Neural progenitor cell (in vitro differentiated cells): ENCODE results near the gene NIPAL1. TPM values are rescaled to one million over a fixed set of nuclear protein-coding genes. Genes with fewer than 3 reads are reported as not detected.

Source experiments
- DNase-seq: peaks from one replicate; pipeline ENCODE4 v3.0.0-alpha.2; 2016; ENCODE audit warnings: low spot score
- H2AFZ ChIP-seq: fragments of 200-600 bp; sonication (generic); replicated peaks from 2 replicates; pipeline ENCODE4 v1.6.1; 2016; ENCODE audit warnings: antibody characterized with exemption
- H3F3A ChIP-seq: fragments of 200-600 bp; sonication (generic); 2 replicates; pipeline ENCODE4 v1.6.1; 2016; ENCODE audit warnings: antibody characterized with exemption, low read depth
- H3K27ac ChIP-seq: fragments of 200-600 bp; sonication (generic); 2 replicates; pipeline ENCODE4 v1.5.1; 2016; ENCODE audit warnings: mild to moderate bottlenecking
- H3K27me3 ChIP-seq: fragments of 200-600 bp; sonication (generic); 2 replicates; pipeline ENCODE4 v1.6.1; 2016; ENCODE audit warnings: mild to moderate bottlenecking, moderate library complexity
- H3K36me3 ChIP-seq: fragments of 200-600 bp; sonication (generic); 2 replicates; pipeline ENCODE4 v1.5.1; 2016
- H3K4me1 ChIP-seq: fragments of 200-600 bp; sonication (generic); 2 replicates; pipeline ENCODE4 v1.6.1; 2016; ENCODE audit warnings: mixed run types
- H3K4me2 ChIP-seq: fragments of 200-600 bp; sonication (generic); 2 replicates; pipeline ENCODE4 v1.6.1; 2016
- H3K4me3 ChIP-seq: fragments of 200-600 bp; sonication (generic); 2 replicates; pipeline ENCODE4 v1.5.1; 2016
- H3K79me2 ChIP-seq: fragments of 200-600 bp; sonication (generic); 2 replicates; pipeline ENCODE4 v1.6.1; 2016; ENCODE audit warnings: low read depth
- H3K9ac ChIP-seq: fragments of 200-600 bp; sonication (generic); 2 replicates; pipeline ENCODE4 v1.6.1; 2016
- H3K9me3 ChIP-seq: fragments of 200-600 bp; sonication (generic); 2 replicates; pipeline ENCODE4 v1.5.1; 2016; ENCODE audit warnings: low read depth
- H4K20me1 ChIP-seq: fragments of 200-600 bp; sonication (generic); 2 replicates; pipeline ENCODE4 v1.6.1; 2016; ENCODE audit warnings: low read depth
- H3K27ac Mint-ChIP-seq: 3 replicates; pipeline ENCODE4 v1.8.0; 2021; ENCODE audit warnings: mixed read lengths
- H3K27me3 Mint-ChIP-seq: 2 replicates; pipeline ENCODE4 v1.8.0; 2022; ENCODE audit warnings: low read depth, mild to moderate bottlenecking, inconsistent platforms, moderate library complexity, mixed read lengths; ENCODE audit not compliant: insufficient read depth
- H3K36me3 Mint-ChIP-seq: 3 replicates; pipeline ENCODE4 v1.8.0; 2021; ENCODE audit warnings: mixed read lengths
- H3K4me1 Mint-ChIP-seq: 3 replicates; pipeline ENCODE4 v1.8.0; 2021; ENCODE audit warnings: mixed read lengths
- H3K4me3 Mint-ChIP-seq: 3 replicates; pipeline ENCODE4 v1.8.0; 2021; ENCODE audit warnings: mild to moderate bottlenecking, moderate library complexity, mixed read lengths
- H3K9me3 Mint-ChIP-seq: 3 replicates; pipeline ENCODE4 v1.8.0; 2020; ENCODE audit warnings: mixed read lengths
- EZH2 ChIP-seq: fragments of 200-600 bp; sonication (generic); IDR thresholded peaks from 2 replicates; pipeline ENCODE4 v1.6.1; 2017; ENCODE audit warnings: antibody characterized with exemption, mild to moderate bottlenecking, moderate library complexity
- EZH2phosphoT487 ChIP-seq: fragments of 200-600 bp; sonication (generic); IDR thresholded peaks from 2 replicates; pipeline ENCODE4 v1.6.1; 2017; ENCODE audit warnings: antibody characterized with exemption
- total RNA-seq: library from RNA; depleted of rRNA; stranded (reverse); fragments of >200 nt; gene quantifications from 2 replicates; pipeline ENCODE4 v1.2.3, GENCODE V29; 2015; ENCODE audit warnings: low replicate concordance
- TF ChIP-seq, protein P1 (sequence below): fragments of 200-600 bp; sonication (generic); IDR thresholded peaks from 2 replicates; pipeline ENCODE4 v1.5.1; 2017; ENCODE audit warnings: antibody characterized with exemption, mild to moderate bottlenecking

NIPAL1 gene
- total RNA-seq, 1 donor from 2014 or later = 1.2 TPM

DNA sequence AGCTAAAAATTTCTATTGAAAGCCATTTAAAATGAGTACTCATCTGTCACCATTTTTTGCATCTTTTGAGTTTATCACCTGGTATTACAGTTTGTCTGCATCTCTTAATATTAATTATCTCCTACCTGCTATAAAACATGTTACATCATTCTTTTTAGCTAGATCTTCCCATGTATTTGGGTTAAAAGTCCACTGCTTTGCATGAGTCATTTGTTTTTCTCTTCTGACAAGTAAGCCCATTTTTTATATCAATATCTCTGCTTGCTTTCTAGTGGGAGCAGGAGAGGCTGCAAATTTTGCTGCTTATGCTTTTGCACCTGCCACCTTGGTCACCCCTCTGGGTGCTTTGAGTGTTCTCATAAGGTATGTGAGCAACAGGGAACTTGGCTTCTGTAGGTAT is 16.1 kb downstream of the NIPAL1 start:
- H3K36me3 Mint-ChIP-seq = no peaks in the 10 kb centered on the region
- Histone ChIP-seq H3K79me2 (no peaks in the 10 kb centered on the region), H3K4me2 (no peak overlapping the region), H2AFZ (no peak overlapping the region), H3K9ac (no peak overlapping the region), H3K4me1 (peaks cover 21% of the 10 kb centered on the region), H3K9me3 (no peaks in the 10 kb centered on the region), H3K27ac (no peak overlapping the region), H3F3A (peaks cover 15% of the 10 kb centered on the region), H3K4me3 (no peak overlapping the region), H3K36me3 (no peaks in the 10 kb centered on the region), H4K20me1 (no peaks in the 10 kb centered on the region), H3K27me3 (no peaks in the 10 kb centered on the region)
- DNase-seq = no peak
- no peak overlapping the region for H3K4me3 Mint-ChIP-seq
- H3K27me3 Mint-ChIP-seq = no peaks in the 10 kb centered on the region
- no peak for TF ChIP-seq EZH2phosphoT487
- TF ChIP-seq EZH2 = no peak
- TF ChIP-seq, protein P1, sequence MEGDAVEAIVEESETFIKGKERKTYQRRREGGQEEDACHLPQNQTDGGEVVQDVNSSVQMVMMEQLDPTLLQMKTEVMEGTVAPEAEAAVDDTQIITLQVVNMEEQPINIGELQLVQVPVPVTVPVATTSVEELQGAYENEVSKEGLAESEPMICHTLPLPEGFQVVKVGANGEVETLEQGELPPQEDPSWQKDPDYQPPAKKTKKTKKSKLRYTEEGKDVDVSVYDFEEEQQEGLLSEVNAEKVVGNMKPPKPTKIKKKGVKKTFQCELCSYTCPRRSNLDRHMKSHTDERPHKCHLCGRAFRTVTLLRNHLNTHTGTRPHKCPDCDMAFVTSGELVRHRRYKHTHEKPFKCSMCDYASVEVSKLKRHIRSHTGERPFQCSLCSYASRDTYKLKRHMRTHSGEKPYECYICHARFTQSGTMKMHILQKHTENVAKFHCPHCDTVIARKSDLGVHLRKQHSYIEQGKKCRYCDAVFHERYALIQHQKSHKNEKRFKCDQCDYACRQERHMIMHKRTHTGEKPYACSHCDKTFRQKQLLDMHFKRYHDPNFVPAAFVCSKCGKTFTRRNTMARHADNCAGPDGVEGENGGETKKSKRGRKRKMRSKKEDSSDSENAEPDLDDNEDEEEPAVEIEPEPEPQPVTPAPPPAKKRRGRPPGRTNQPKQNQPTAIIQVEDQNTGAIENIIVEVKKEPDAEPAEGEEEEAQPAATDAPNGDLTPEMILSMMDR = no peak
- H3K27ac Mint-ChIP-seq = no peak overlapping the region
- no peaks in the 10 kb centered on the region for H3K9me3 Mint-ChIP-seq
- peaks cover 5% of the 10 kb centered on the region for H3K4me1 Mint-ChIP-seq

DNA sequence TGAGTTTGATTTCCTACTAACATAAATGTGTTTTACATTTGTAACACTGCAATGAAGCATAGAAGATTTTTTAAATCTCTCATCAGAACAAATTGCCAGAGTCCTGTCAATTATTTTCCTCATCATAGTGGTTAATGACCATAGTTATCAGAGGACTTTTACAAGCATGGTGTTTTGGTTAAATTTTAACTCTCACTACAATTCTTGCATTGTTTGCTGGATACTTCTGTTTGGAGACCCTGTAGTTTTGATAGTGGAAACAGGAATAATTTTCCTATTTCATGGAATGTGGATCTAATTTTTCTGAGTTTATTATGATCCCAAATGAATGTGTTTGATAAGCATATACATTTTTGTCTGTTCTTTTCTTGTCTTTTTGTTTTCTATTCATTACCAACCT is 16.8 kb downstream of the NIPAL1 start:
- no peaks in the 10 kb centered on the region for H3K79me2 ChIP-seq
- no peaks in the 10 kb centered on the region for H3K27me3 ChIP-seq
- H3K9me3 Mint-ChIP-seq = no peaks in the 10 kb centered on the region
- H3K9ac ChIP-seq = no peak overlapping the region
- peaks cover 15% of the 10 kb centered on the region for H3F3A ChIP-seq
- H2AFZ ChIP-seq = no peak overlapping the region
- TF ChIP-seq, protein P1 = no peak
- TF ChIP-seq EZH2phosphoT487 (no peak), EZH2 (no peak)
- H3K4me3 ChIP-seq = no peak overlapping the region
- H4K20me1 ChIP-seq = no peaks in the 10 kb centered on the region
- H3K4me3 Mint-ChIP-seq = no peak overlapping the region
- H3K4me1 Mint-ChIP-seq = peaks cover 5% of the 10 kb centered on the region
- H3K36me3 ChIP-seq = no peaks in the 10 kb centered on the region
- no peak overlapping the region for H3K27ac ChIP-seq
- H3K9me3 ChIP-seq = no peaks in the 10 kb centered on the region
- no peak overlapping the region for H3K4me2 ChIP-seq
- no peak overlapping the region for H3K27ac Mint-ChIP-seq
- H3K4me1 ChIP-seq = peaks cover 21% of the 10 kb centered on the region
- no peaks in the 10 kb centered on the region for H3K36me3 Mint-ChIP-seq
- DNase-seq = no peak
- H3K27me3 Mint-ChIP-seq = no peaks in the 10 kb centered on the region

DNA sequence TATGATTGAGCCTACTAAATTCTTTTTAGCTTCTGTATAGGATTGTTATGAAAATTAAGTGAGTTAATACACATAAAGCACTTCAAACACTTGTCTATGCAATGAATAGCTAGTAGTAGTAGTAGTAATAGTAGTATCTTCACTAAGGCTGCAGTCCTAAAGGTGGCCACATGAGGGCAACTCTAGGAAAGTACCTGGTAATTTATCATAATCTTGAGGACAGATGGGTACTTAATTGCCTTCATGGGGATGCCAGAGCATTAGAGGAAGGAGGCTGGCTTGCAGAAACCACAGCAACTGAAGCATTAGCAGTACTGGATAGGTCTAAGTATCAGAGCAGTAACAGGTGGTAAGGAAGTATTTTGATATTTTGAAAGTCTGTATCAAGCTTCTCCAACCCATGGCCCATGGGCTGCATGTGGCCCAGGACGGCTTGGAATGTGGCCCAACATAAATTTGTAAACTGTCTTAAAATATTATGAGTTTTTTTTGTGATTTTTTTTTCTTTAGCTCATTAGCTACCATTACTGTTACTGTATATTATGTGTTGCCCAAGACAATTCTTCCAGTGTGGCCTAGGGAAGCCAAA is 17.3 kb downstream of the NIPAL1 start:
- Mint-ChIP-seq H3K9me3 (no peaks in the 10 kb centered on the region), H3K27me3 (no peaks in the 10 kb centered on the region), H3K36me3 (no peaks in the 10 kb centered on the region), H3K4me1 (peaks cover 5% of the 10 kb centered on the region), H3K27ac (no peak overlapping the region), H3K4me3 (no peak overlapping the region)
- H3K4me2 ChIP-seq = no peak overlapping the region
- no peaks in the 10 kb centered on the region for H3K9me3 ChIP-seq
- no peak overlapping the region for H3K4me3 ChIP-seq
- H3K9ac ChIP-seq = no peak overlapping the region
- peak; percentile 17 for DNase-seq
- peaks cover 15% of the 10 kb centered on the region for H3F3A ChIP-seq
- H3K4me1 ChIP-seq = peaks cover 21% of the 10 kb centered on the region
- no peaks in the 10 kb centered on the region for H4K20me1 ChIP-seq
- H2AFZ ChIP-seq = no peak overlapping the region
- no peaks in the 10 kb centered on the region for H3K79me2 ChIP-seq
- no peak for TF ChIP-seq EZH2
- TF ChIP-seq EZH2phosphoT487 = no peak
- TF ChIP-seq, protein P1 = peak; percentile 58
- H3K27me3 ChIP-seq = no peaks in the 10 kb centered on the region
- H3K27ac ChIP-seq = no peak overlapping the region
- H3K36me3 ChIP-seq = no peaks in the 10 kb centered on the region
